22Rv1 (cell line): Measurements from ENCODE around the gene RAMP3.

Experiments
- H3K27ac ChIP-seq: fragments of 450-650 bp; 2 replicates; pipeline ENCODE4 v1.5.1; 2017
- CTCF ChIP-seq: fragments of 450-650 bp; IDR thresholded peaks from 2 replicates; pipeline ENCODE4 v1.5.1; 2017; ENCODE audit warnings: mild to moderate bottlenecking
- ZFX ChIP-seq: fragments of 450-650 bp; IDR thresholded peaks from 2 replicates; pipeline ENCODE4 v1.6.1; 2017; ENCODE audit warnings: antibody characterized with exemption, borderline replicate concordance

RAMP3 gene

GRCh38 chr7:45117582-45117981 lies 40.0 kb upstream of the RAMP3 start:
- H3K27ac ChIP-seq: no peak overlapping the region
- no peak for TF ChIP-seq ZFX
- TF ChIP-seq CTCF: no peak

DNA sequence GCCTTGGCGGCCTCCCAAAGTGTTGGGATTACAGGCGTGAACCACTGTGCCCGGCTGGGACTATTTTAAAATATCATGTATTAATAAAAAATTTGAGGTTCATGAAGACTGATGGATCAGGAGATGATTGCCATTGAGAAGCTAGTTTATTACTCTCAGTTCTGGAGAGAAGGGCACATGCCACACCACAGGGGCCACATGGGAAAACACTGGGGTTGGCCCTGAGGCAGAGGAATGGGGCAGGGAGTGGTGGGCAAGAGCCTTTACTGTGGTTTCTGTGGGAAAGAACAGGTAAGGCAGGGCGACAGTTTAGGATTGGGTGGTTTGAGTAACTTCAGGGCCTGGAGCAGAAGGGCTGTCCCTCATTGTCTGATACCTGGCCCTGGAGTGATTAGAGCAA lies 39.3 kb upstream of the RAMP3 start:
- TF ChIP-seq ZFX (no peak), CTCF (no peak)
- no peak overlapping the region for H3K27ac ChIP-seq

DNA sequence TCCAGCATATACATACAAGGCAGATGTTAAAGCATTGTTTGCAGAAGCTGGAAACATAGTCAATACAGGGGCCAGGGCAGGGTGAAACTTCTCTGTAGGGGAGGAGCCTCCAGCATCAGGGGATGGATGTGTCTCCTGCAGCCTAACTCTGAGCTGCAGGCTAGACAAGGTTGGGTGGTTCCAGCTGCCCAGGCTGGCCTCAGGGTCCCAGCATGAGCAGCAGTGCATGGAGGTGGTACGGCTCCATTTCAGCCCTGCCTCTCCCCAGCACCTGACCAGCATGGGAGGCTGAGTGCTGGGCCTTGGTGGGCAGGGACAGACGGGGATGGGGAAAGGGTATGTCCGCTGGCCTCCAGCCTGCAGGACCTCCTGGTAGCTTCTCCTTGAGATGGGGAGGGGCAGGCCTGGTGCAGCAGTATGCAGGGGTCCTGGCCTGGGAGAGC lies 38.7 kb upstream of the RAMP3 start:
- TF ChIP-seq ZFX (no peak), CTCF (no peak)
- no peak overlapping the region for H3K27ac ChIP-seq

GRCh38 chr7:45119550-45119949 lies 38.0 kb upstream of the RAMP3 start:
- no peak overlapping the region for H3K27ac ChIP-seq
- TF ChIP-seq CTCF (no peak), ZFX (no peak)

DNA sequence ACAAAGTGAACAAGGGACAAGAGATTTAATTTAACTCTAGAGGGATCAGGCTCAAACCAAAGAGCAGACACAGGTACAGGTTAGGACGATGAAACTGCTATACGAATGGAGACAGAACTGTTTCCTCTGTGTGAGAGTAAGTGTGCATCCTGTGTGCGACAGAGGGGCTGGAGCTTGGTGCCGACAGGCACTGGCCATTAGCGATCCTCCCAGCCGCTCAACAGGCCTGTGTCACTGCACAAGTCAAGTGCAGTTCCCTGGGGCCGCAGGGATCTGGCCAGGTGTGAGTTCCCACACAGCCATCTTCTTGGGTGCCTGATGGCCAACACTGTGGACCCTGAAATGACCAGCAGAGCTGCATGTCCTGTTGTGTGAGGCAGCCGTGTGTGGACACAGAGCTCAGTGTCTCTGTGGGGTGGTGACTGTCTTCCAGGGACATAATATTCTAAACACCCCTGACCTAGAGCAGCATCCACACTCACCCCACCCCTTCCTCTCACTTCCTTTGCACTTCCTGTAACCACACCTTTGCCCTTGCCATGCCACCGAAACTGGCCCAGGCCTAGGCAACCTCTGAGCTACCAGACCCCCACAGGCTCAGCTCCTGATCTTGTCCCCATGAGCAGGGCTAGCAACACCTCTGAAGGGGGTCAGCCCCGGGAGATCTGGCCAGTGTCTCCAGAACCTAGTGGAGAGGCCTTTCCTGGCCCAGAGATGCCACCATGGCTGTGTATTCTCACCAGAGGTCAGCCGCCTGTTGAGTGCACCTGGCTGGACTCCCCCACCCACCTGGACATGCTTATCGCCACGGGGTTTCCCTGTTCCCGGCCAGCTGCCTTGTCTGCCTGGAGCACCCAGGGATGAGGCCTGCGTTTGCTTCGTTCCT lies 34.4 kb upstream of the RAMP3 start:
- no peak overlapping the region for H3K27ac ChIP-seq
- TF ChIP-seq ZFX: no peak
- no peak for TF ChIP-seq CTCF

- TF ChIP-seq CTCF (no peak), ZFX (no peak)
- H3K27ac ChIP-seq: no peak overlapping the region
Measured at GRCh38 chr7:45123913-45124710, 33.5 kb upstream of the RAMP3 start.
